D721Med (cell line): Measurements from ENCODE around the gene INTS3.

Experiments
- DNase-seq: peaks from one replicate; pipeline ENCODE4 v3.0.0; 2011; ENCODE audit warnings: low spot score; ENCODE audit not compliant: insufficient read length
- FAIRE-seq: peaks from 2 replicates; lab custom pipeline; 2011; peaks lifted over from hg19 to GRCh38; lab: Jason Lieb, UNC
- TF ChIP-seq, protein P1 (sequence below): IDR thresholded peaks from 2 replicates; pipeline ENCODE4 v1.5.1; 2012; ENCODE audit warnings: mild to moderate bottlenecking, control low read depth; ENCODE audit not compliant: insufficient read depth; ENCODE audit errors: missing control alignments

Gene INTS3

GRCh38 chr1:153696741-153697140 lies 31.1 kb upstream of the INTS3 start:
- no peak for FAIRE-seq
- TF ChIP-seq, protein P1, sequence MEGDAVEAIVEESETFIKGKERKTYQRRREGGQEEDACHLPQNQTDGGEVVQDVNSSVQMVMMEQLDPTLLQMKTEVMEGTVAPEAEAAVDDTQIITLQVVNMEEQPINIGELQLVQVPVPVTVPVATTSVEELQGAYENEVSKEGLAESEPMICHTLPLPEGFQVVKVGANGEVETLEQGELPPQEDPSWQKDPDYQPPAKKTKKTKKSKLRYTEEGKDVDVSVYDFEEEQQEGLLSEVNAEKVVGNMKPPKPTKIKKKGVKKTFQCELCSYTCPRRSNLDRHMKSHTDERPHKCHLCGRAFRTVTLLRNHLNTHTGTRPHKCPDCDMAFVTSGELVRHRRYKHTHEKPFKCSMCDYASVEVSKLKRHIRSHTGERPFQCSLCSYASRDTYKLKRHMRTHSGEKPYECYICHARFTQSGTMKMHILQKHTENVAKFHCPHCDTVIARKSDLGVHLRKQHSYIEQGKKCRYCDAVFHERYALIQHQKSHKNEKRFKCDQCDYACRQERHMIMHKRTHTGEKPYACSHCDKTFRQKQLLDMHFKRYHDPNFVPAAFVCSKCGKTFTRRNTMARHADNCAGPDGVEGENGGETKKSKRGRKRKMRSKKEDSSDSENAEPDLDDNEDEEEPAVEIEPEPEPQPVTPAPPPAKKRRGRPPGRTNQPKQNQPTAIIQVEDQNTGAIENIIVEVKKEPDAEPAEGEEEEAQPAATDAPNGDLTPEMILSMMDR: no peak

DNA sequence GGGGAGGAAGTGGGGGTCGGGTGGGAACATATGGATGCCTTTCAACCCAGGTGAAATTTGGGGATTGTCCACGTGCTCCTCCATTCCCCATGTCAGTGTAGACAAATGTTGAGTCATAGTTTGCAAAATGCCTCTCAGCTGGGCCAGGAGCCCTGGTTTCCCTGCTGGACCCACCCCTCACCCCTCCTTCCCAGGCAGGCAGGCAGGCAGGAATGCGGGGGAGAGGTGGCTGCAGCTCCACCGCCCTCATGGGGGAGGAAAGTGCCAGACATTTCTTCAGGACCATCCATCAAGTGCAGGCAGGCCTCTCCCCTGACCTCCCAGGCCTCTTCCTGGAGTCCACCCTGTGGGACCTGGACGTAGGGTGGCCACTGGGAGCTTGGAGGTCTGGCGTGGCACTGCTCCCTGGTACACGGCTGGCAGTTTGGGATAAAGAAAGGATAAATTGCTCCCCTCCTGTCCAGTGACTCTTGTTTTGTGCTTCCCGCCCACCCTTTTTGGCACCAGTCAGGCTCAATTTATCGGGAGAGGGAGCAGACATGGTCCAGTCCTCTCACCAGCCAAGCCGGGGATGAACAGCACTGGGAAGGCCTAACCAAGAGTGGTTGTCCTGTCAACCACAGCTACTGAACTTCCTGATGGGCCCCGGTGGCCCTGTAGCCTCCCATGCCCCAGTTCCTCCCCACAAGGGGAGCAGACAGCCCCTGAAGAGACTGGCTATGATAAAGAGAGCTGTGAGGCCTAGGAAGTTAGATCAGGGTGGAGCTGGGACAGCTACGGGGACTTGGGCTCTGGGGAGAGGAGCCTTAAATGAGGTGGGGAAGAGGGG lies 30.4 kb upstream of the INTS3 start:
- no peak for FAIRE-seq
- DNase-seq: no peak
- TF ChIP-seq, protein P1: no peak

More at GRCh38 chr1:153696741-153697140, 31.1 kb upstream of the INTS3 start:
- no peak for DNase-seq

GRCh38 chr1:153698020-153698922 lies 29.6 kb upstream of the INTS3 start:
- no peak for FAIRE-seq
- TF ChIP-seq, protein P1: no peak
- DNase-seq: no peak

- DNase-seq (no peak), FAIRE-seq (no peak)
- TF ChIP-seq, protein P1: no peak
These were observed 28.7 kb upstream of the INTS3 start for GRCh38 chr1:153698923-153699714.

GRCh38 chr1:153699768-153700167 lies 28.1 kb upstream of the INTS3 start:
- FAIRE-seq (no peak), DNase-seq (no peak)
- TF ChIP-seq, protein P1: no peak

- FAIRE-seq (no peak), DNase-seq (no peak)
- TF ChIP-seq, protein P1: no peak
These were observed 22.4 kb upstream of the INTS3 start for GRCh38 chr1:153705484-153705883.
